Type B pancreatic cell (in vitro differentiated cells): ENCODE data around the gene DDX3X. TPM values are rescaled to one million over a fixed set of nuclear protein-coding genes. Genes with fewer than 3 reads are reported as not detected.

ENCODE experiments used
- DNase-seq: peaks from one replicate; pipeline ENCODE4 v3.0.0; 2021; ENCODE audit warnings: mixed read lengths; ENCODE audit not compliant: unreplicated experiment; ENCODE audit errors: extremely low spot score
- H3K27ac Mint-ChIP-seq: 2 replicates; pipeline ENCODE4 v1.8.0; 2021; ENCODE audit warnings: mild to moderate bottlenecking, mixed read lengths
- H3K27me3 Mint-ChIP-seq: 2 replicates; pipeline ENCODE4 v1.8.0; 2021; ENCODE audit warnings: mixed read lengths
- H3K36me3 Mint-ChIP-seq: 2 replicates; pipeline ENCODE4 v1.8.0; 2021; ENCODE audit warnings: mixed read lengths
- H3K4me1 Mint-ChIP-seq: one replicate; pipeline ENCODE4 v1.8.0; 2021; ENCODE audit warnings: mixed read lengths; ENCODE audit not compliant: unreplicated experiment
- H3K4me3 Mint-ChIP-seq: 2 replicates; pipeline ENCODE4 v1.8.0; 2021; ENCODE audit warnings: mild to moderate bottlenecking, mixed read lengths
- H3K9me3 Mint-ChIP-seq: 2 replicates; pipeline ENCODE4 v1.8.0; 2021; ENCODE audit warnings: mixed read lengths
- CTCF ChIP-seq: fragments of 200-600 bp; sonication (generic); conservative IDR thresholded peaks from 2 replicates; pipeline ENCODE4 v1.5.0; 2021; ENCODE audit warnings: antibody characterized with exemption, mild to moderate bottlenecking
- total RNA-seq: library from RNA; stranded (reverse); gene quantifications from 2 replicates; pipeline ENCODE4 v1.2.1, GENCODE V29; 2021; ENCODE audit warnings: low replicate concordance

The DDX3X gene
- total RNA-seq, 1 donor from 2014 or later = 255 TPM

GRCh38 chrX:41335198-41335957 is 1.4 kb downstream of the DDX3X start:
- DNase-seq = no peak
- Mint-ChIP-seq H3K9me3 (no peaks in the 10 kb centered on the region), H3K4me1 (peaks cover 4% of the 10 kb centered on the region), H3K27me3 (no peaks in the 10 kb centered on the region), H3K36me3 (peaks cover 13% of the 10 kb centered on the region), H3K27ac (peak overlapping the region; percentile 100), H3K4me3 (peak overlapping the region; percentile 93)
- no peak for TF ChIP-seq CTCF

DNA sequence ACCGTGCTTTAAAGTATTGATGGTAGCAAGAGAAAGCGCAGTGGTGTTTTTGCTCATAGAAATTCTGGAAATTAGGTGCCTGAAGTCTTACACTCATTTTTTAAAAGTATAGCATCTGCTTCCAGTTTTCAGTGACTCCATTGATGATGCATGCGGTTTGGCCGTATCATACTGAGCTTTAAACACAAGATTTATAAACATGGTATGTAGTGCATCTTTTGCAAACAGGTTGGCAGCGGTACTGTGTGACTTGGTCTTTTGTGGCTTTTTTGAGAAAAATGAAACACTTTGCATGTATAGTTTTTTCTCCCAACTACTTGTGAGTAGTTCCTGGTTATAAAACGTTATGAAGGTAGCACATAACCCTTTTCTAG is 2.0 kb downstream of the DDX3X start:
- Mint-ChIP-seq H3K27me3 (no peaks in the 10 kb centered on the region), H3K4me1 (peaks cover 4% of the 10 kb centered on the region), H3K4me3 (peak overlapping the region; percentile 93), H3K9me3 (no peaks in the 10 kb centered on the region), H3K36me3 (peaks cover 13% of the 10 kb centered on the region), H3K27ac (peak overlapping the region; percentile 100)
- TF ChIP-seq CTCF = no peak
- DNase-seq = no peak

DNA sequence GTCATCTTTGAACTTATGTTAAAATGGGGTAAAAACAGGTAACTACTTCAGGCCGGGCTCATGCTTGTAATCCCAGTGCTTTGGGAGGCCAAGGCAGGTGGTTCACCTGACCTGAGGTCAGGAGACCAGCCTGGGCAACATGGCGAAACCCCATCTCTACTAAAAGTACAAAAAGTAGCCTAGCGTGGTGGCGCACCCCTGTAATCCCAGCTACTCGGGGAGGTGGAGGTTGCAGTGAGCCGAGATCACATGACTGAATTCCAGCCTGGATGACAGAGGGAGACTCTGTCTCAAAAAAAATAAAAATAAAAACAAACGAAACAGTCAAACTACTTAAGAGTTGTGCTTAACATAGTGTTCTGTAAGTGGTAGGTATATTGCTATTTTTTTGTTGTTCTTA is 2.5 kb downstream of the DDX3X start:
- peaks cover 4% of the 10 kb centered on the region for H3K4me1 Mint-ChIP-seq
- H3K9me3 Mint-ChIP-seq = no peaks in the 10 kb centered on the region
- DNase-seq = no peak
- no peak for TF ChIP-seq CTCF
- no peaks in the 10 kb centered on the region for H3K27me3 Mint-ChIP-seq
- H3K4me3 Mint-ChIP-seq = peak overlapping the region; percentile 93
- H3K36me3 Mint-ChIP-seq = peaks cover 13% of the 10 kb centered on the region
- H3K27ac Mint-ChIP-seq = peak overlapping the region; percentile 78

GRCh38 chrX:41337140-41337539 is 3.2 kb downstream of the DDX3X start:
- TF ChIP-seq CTCF = no peak
- Mint-ChIP-seq H3K4me1 (peaks cover 4% of the 10 kb centered on the region), H3K27me3 (no peaks in the 10 kb centered on the region), H3K4me3 (peak overlapping the region; percentile 93), H3K9me3 (no peaks in the 10 kb centered on the region), H3K27ac (peak overlapping the region; percentile 78), H3K36me3 (peaks cover 14% of the 10 kb centered on the region)
- DNase-seq = no peak

DNA sequence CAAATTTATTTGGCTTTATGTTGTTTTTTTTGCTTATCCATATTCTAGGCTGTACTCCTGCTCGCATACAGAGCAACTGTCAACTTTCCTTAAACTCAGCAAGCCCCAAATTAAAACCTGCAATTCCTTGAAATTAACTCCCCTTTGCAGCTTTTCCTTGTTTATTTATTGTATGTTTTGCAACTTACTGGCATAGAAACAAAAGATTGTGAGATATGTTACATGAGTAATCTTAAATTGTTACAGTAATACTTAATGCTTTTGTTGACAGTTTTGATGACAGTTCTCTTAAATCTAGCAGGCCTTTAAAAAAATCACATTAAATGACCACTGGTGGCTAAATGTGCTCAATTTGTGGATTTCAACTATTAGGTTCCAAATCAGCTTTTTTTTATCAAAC is 4.5 kb downstream of the DDX3X start:
- no peak for TF ChIP-seq CTCF
- DNase-seq = no peak
- Mint-ChIP-seq H3K36me3 (peaks cover 20% of the 10 kb centered on the region), H3K4me3 (peak overlapping the region; percentile 68), H3K27ac (peak overlapping the region; percentile 34), H3K4me1 (peaks cover 4% of the 10 kb centered on the region), H3K27me3 (no peaks in the 10 kb centered on the region), H3K9me3 (no peaks in the 10 kb centered on the region)
